ENCODE measurements around the gene CEMIP2.

GRCh38 chr9:71765693-71766092 is 2.6 kb downstream of the CEMIP2 start:
- TF ChIP-seq, protein P1, sequence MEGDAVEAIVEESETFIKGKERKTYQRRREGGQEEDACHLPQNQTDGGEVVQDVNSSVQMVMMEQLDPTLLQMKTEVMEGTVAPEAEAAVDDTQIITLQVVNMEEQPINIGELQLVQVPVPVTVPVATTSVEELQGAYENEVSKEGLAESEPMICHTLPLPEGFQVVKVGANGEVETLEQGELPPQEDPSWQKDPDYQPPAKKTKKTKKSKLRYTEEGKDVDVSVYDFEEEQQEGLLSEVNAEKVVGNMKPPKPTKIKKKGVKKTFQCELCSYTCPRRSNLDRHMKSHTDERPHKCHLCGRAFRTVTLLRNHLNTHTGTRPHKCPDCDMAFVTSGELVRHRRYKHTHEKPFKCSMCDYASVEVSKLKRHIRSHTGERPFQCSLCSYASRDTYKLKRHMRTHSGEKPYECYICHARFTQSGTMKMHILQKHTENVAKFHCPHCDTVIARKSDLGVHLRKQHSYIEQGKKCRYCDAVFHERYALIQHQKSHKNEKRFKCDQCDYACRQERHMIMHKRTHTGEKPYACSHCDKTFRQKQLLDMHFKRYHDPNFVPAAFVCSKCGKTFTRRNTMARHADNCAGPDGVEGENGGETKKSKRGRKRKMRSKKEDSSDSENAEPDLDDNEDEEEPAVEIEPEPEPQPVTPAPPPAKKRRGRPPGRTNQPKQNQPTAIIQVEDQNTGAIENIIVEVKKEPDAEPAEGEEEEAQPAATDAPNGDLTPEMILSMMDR (IDR thresholded peaks at IDR 0.05), result no peak
- TF ChIP-seq POLR2AphosphoS5 (IDR thresholded peaks at IDR 0.05), result no peak
